GM18951 (cell line): ENCODE measurements around the gene PTK6.
"Not testable (repeated sequence)": the region's sequence is repeated elsewhere in the genome, so short reads cannot be mapped to it uniquely, and the experiment has no call there.

Experiments used
- POLR2A ChIP-seq: IDR thresholded peaks from 4 replicates; pipeline ENCODE4 v1.6.1; 2011; ENCODE audit warnings: mild to moderate bottlenecking; ENCODE audit not compliant: insufficient read length, insufficient read depth; ENCODE audit errors: extremely low read depth
- in situ Hi-C: fragments of 300-500 bp; cut with MboI; formaldehyde crosslinking; loops from one replicate; pipeline ENCODE4 v1.12.0; 2022; ENCODE audit warnings: low sequenced_read_pairs, mixed read lengths, inconsistent platforms; ENCODE audit not compliant: unreplicated experiment

The PTK6 gene

DNA sequence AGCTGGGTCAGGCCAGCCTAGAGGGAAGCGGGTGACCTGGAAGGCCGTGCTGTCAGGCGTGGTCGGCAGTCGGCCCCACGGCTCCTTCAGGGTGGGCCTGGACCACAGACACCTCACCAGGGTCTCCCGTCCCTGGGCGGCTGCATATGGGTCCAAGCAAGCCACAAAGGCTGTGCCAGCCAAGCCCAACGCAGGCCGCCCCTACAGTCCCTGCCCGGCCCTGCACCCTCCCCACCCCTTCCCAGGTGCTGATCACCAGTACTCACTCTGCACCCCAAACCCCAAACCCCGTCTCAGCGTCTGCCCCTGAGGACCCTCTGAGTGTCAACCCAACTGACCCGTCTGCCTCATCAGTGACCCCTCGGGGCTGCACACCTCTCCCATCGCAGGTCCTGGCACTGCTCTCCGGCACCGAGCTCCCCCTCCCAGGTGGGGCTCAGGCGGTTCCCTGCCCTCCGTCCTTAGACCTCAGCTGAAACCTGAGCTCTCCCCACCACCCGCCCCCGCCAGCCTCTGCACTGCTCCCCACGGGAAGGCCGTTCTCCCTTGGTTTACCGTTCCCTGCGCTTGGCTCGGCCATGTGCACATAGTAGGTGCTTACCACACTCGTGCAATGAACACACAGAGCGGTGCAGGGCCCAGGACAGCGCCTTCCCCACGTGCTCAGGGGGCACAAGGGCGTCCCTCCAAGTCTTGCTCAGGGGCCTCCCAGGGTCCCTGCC is 18.1 kb downstream of the PTK6 start:
- TF ChIP-seq POLR2A: no peak
- in situ Hi-C loops: no loop called here

DNA sequence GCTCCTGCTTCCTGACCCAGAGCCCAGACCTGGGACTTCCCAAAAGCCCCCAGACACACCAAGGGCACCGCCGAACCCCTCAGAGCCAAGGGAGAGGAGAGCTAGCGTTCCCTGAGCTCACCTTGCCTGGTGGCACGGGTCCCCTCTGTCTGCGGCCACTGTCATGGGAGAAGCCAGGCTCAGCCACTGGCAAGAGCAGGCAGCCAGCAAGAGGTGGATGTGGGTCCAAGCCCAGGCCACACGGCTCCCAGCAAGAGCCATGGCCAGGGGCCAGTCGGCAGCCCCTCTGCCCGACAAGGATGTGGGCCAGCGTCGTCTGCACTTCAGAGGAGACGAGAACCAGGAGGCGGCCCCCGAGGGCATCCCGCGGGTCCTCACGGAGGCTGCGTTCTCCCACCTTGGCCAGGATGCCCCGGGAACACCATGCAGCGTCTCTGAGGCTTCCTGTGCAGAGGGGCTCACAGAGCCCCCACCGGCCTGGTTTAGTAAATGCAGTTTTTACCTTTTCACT is 18.8 kb downstream of the PTK6 start:
- in situ Hi-C loops: no loop called here
- no peak for TF ChIP-seq POLR2A

DNA sequence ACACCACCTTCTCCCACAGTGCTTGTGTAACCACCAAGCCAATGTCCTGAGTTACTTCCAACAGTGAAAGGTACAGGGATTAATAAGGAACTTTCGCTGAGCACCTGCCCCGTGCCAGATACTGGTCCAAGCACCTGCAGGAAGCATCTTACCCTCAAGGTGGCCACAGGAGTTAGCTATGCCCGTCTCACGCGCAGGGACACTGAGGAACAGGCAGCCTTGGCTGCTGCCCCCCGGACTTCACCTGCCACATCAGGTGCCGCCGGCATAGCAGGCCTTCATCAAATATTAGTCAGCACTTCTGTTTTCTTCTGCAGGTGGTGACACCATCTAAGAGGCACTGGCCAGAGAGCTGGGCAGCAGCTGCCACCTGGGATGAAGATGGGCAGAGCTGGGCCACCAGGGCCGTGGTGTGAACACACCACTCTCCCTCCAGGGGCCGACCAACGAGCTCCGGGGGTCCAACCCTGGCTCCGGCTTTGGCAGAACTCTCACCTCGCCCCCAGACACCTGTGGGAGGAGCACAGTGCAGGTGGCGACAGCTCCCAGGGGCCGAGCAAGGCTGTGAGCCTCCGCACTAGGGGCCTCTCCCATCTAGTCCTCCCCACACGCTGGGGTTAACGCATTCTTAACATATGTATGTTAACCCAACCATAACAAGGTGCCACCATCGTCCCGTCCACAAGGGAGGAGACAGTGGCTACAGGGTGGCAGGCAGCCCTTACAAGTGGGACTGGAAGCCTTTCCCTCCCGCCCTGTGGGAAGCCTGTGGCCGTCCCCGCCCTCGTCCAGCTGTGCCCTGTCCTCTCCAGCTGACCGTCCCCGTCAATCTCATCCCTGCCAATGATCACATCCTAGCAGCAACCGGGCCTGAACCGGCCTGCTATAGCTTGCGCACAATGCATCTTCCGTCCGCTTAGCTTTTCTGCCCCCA is 19.5 kb downstream of the PTK6 start:
- in situ Hi-C loops: no loop called here
- TF ChIP-seq POLR2A: no peak

DNA sequence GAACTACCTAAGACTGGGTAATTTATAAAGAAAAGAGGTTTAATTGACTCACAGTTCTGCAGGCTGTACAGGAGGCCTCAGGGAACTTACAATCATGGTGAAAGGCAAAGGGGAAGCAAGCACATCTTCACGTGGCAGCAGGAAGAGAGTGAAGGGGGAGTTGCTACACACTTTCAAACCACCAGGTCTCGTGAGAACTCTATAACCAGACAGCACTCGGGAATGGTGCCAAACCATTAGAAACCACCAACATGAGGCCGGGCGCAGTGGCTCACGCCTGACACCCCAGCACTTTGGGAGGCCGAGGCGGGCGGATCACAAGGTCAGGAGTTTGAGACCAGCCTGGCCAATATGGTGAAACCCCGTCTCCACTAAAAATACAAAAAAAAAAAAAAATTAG is 22.7 kb downstream of the PTK6 start:
- in situ Hi-C loops: not testable (repeated sequence)

DNA sequence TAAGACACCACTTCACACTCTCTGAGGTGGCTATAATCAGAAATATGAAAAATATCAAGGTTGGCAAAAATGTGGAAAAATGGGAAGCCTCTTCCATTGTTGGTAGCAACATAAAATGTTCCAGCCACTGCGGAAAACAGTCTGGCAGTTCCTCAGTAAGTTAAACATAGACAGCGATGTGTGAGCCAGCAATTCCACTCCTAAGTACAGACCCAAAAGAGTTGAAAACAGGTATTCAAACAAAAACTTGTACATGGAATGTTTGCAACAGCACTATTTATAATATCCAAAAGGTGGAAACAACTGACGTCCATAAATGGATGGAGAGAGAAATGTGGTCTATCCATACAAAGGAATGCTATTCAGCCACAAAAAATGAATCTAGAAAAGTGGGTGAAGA is 24.0 kb downstream of the PTK6 start:
- no peak for TF ChIP-seq POLR2A
- in situ Hi-C loops: no loop called here

DNA sequence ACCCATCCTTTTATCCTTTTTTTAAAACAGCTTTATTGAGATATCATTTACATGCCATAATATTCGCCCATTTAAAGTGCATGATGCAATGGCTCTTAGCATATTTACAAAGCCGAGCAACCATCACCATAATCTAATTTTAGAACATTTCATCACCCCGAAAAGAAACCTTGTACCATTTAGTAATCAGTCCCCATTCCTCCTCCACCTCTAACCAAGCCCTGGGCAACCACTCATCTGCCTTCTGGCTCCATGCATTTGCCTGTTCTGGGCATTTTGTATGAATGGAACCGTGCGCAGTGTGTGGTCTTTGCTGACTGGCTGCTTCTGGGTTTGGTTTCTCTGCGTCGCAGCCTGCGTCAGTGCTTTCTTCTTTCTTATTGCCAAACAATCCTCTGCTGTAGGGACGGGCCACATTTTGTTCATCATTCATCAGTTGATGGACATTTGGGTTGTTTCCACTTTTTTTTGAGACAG is 28.1 kb downstream of the PTK6 start:
- in situ Hi-C loops: no loop called here
- TF ChIP-seq POLR2A: no peak

DNA sequence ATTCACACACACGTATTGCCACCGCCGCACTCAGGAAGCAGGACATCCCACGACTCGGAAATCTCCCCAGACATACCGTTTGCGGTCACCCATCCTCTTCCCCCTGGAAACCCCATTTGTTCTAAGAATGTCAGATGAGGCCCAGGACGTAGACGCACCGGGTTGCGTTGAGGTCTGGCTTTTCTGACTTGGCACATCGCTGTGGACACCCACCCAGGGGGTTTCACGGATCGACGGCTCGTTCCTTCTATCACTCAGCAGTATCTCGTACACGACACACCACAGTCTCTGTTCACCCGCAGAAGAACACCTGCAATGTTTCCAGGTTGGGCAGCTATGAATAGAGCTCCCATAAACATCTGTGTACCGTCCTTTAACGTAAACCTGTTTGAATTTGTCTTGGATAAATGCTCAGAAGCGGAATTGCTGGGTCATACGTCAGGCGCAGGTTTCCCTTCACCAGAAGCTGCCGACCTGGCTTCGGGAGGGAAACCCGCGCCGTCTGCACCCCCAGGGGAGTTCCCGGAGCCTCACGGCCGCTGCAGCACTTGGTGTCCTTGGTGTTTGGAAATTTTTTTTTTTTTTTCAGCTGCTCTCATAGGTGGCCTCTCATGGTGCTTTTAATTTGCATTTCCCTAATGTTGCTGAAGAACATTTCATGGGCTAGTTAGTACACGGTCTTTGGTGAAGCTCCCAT is 29.0 kb downstream of the PTK6 start:
- TF ChIP-seq POLR2A: no peak
- in situ Hi-C loops: no loop called here

DNA sequence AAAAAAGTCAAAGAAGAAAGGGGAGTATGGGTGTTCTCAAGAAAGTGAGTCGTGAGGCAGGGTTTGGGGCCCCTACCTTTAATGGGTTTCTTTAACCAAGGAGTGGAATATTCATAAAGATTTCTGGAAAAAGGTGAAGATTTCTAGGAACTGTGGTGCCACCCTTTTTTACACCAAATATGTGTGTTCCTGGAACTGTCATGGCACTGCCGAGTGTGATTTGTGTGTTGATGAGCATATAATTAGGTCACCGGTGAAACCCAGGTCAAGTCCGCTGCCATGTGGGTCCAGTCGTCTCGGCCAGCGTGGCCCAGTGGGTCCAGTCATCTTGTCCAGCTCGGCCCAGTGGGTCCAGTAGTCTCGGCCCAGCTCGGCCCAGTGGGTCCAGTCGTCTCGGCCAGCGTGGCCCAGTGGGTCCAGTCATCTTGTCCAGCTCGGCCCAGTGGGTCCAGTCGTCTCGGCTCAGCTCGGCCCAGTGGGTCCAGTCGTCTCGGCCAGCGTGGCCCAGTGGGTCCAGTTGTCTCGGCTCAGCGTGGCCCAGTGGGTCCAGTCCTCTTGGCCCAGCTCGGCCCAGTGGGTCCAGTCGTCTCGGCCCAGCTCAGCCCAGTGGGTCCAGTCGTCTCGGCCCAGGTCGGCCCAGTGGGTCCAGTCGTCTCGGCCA is 30.0 kb downstream of the PTK6 start:
- TF ChIP-seq POLR2A: no peak

DNA sequence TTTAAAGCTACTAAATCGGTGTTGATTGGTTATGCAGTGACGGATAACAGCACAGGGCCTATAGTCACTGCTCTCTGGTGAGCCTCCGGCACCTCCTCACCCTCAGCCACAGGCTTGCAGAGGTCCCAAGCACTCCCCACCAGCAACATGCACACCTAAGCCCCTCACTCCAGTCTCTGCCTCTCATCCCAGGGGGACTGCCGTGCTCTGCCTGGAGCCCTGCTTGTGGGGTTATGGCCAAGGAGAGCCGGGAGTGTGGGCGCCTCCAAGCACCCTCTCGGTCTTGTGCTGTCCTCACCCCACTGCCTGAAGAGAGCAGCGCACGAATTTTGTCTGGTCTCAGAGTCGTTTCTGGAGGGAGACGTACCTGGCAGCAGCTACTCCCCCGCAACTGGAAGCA is 31.5 kb downstream of the PTK6 start:
- in situ Hi-C loops: no loop called here

More for the DNA sequence above, 30.0 kb downstream of the PTK6 start:
- in situ Hi-C loops: no loop called here

DNA sequence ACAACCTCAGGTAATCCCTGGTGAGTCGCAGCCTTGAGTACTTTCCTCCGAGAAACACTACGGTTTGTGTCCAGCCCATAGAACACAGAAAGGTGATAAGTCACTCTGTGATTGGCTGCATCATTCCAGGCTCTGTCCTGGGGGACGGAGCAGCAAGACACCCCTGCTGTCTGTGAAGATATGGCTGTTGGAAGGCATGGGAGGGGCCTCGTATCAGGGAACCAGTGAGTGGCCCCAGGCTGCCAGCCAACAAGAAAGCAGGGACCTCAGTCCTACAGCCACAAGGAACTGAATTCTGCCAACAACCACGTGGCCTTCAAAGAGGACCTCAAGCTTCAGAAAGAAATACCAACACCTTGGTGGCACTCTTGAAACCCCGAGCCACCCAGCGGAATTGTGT is 31.9 kb downstream of the PTK6 start:
- TF ChIP-seq POLR2A: no peak
- in situ Hi-C loops: no loop called here

More for the DNA sequence above, 31.5 kb downstream of the PTK6 start:
- TF ChIP-seq POLR2A: no peak

DNA sequence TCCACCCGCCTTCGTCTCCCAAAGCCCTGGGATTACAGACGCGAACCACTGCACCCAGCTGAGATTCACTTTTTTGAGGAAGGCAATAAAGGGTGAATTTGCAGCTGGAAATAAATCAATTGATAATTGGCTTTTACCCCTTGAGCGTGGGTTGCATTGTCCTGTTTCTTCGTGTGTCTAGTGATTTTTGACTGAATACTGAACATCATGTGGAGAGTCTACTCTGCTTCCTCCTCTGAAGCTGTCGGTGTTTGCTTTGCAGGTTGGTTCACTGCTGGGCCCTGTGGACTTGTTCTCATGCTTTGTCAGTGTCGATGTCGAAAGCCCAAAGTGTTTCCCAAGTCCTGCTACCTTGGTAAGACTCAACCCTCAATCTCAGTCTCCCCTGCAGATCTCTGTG is 32.5 kb downstream of the PTK6 start:
- in situ Hi-C loops: no loop called here
- TF ChIP-seq POLR2A: no peak

DNA sequence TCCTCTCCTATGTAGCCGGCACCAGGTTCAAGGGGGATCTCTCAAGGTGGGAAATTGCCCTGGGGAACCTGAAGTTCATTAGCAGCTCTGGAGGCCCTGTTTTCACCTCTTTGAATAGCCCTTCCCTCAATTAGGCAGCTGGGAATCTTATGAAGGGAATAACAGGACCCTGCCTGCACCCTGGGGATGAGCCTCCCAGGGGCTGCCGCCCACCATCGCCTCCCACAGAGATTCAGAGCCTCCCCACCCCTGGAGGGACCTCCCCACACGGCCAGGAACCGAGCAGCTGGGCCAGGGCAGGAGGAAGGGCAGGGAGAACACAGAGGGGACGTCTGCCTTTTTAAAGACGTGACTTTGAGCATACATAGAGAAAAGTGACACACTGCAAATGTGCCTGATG is 33.7 kb downstream of the PTK6 start:
- in situ Hi-C loops: no loop called here
- no peak for TF ChIP-seq POLR2A
